ACC112 (cell line): ENCODE data around the gene CCDC188.

Experiments used
- H2AFZ ChIP-seq: fragments of 200-600 bp; sonication (generic); one replicate; pipeline ENCODE4 v1.6.0; 2017; ENCODE audit warnings: antibody characterized with exemption, low read length; ENCODE audit not compliant: unreplicated experiment
- H3K27ac ChIP-seq: fragments of 200-600 bp; sonication (generic); 2 replicates; pipeline ENCODE4 v1.5.1; 2014; ENCODE audit warnings: low read depth, mild to moderate bottlenecking, antibody characterized with exemption, low read length, moderate library complexity
- H3K27me3 ChIP-seq: fragments of 200-600 bp; sonication (generic); 2 replicates; pipeline ENCODE4 v1.6.1; 2014; ENCODE audit warnings: mild to moderate bottlenecking, antibody characterized with exemption, low read length, moderate library complexity, mixed read lengths; ENCODE audit not compliant: insufficient read depth
- H3K36me3 ChIP-seq: fragments of 200-600 bp; sonication (generic); 2 replicates; pipeline ENCODE4 v1.6.1; 2016; ENCODE audit warnings: mild to moderate bottlenecking, antibody characterized with exemption, low read length, moderate library complexity, mixed read lengths; ENCODE audit not compliant: insufficient read depth
- H3K4me1 ChIP-seq: fragments of 200-600 bp; sonication (generic); one replicate; pipeline ENCODE4 v1.6.1; 2016; ENCODE audit warnings: low read length, mixed read lengths; ENCODE audit not compliant: insufficient read depth, unreplicated experiment, control insufficient read depth
- H3K4me3 ChIP-seq: fragments of 200-600 bp; sonication (generic); 2 replicates; pipeline ENCODE4 v1.5.1; 2014; ENCODE audit warnings: mild to moderate bottlenecking, low read depth, low read length
- H3K79me2 ChIP-seq: fragments of 200-600 bp; sonication (generic); one replicate; pipeline ENCODE4 v1.6.0; 2016; ENCODE audit warnings: low read length; ENCODE audit not compliant: control insufficient read depth, unreplicated experiment, insufficient read depth

The CCDC188 gene

DNA sequence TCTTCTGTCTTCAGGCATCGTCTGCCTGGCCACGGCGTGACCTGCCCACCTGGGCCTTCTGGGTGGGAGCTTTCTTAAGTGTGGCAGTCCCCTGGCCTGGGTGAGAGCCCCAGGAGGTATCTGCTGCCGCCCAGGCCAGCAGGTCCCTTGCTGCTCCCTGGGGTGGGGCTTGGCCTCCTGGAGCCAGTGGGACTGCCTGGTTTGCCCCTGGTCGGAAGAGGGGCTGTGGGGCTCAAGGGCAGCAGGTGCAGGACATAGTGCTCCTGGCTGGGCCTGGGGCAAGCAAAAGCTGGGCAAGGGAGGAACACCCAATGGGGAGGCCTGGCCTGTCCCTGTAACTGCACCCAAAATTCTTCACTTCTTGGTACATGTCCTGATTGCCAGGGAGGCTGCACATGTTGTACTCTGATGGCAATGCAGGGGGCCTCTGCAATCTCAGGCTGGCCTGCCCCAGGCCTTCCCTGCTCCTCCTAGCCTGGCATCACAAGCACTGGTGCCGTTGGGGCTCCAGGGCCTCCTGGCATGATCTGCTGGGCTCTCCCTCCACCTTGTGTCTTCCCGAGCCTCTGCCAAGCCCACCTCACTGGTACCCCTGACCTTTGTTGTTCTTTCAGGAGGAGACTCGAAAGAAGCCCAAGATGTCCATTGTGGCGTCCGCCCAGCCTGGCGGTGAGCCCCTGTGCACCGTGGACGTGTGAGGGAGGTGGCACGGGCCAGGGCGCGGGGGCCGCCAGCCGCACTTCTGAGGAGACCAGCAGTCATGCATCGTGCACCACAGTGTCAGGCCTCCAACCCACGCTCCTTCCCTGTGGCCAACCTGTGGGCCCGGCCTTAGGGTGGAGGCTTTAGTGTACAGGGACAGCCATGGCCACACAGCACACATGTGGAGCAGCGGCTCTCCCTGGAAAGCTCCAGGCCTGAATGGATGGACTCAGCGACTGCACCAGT lies 41.2 kb downstream of the CCDC188 start:
- Histone ChIP-seq H3K79me2 (peaks cover under 1% of the 10 kb centered on the region), H3K36me3 (no peaks in the 10 kb centered on the region), H3K27me3 (no peaks in the 10 kb centered on the region), H3K4me1 (no peaks in the 10 kb centered on the region), H2AFZ (no peak overlapping the region), H3K4me3 (no peak overlapping the region), H3K27ac (no peak overlapping the region)

DNA sequence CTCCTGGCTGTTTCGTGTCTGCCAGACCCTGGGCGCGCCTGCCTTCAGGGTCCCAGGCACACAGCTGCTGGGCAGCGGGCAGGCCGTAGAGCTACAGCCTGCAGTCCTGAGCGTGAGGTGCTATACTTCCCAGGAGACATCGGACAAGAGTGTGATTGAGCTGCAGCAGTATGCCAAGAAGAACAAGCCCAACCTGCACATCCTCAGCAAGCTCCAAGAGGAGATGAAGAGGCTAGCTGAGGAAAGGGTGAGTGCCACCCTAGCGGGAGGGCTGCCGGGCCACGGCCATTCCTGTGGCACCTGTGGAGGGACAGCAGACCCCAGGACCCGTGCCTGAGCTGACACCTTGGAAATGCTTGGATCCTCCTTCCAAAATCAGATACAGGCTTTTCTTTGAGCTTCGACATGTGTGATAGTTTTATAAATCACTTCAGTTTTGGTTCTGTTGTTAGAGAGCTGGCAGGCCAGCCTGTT lies 42.1 kb downstream of the CCDC188 start:
- H3K4me3 ChIP-seq = no peak overlapping the region
- H3K27ac ChIP-seq = no peak overlapping the region
- H3K27me3 ChIP-seq = no peaks in the 10 kb centered on the region
- no peaks in the 10 kb centered on the region for H3K36me3 ChIP-seq
- no peaks in the 10 kb centered on the region for H3K4me1 ChIP-seq
- no peak overlapping the region for H2AFZ ChIP-seq
- H3K79me2 ChIP-seq = peaks cover 3% of the 10 kb centered on the region

DNA sequence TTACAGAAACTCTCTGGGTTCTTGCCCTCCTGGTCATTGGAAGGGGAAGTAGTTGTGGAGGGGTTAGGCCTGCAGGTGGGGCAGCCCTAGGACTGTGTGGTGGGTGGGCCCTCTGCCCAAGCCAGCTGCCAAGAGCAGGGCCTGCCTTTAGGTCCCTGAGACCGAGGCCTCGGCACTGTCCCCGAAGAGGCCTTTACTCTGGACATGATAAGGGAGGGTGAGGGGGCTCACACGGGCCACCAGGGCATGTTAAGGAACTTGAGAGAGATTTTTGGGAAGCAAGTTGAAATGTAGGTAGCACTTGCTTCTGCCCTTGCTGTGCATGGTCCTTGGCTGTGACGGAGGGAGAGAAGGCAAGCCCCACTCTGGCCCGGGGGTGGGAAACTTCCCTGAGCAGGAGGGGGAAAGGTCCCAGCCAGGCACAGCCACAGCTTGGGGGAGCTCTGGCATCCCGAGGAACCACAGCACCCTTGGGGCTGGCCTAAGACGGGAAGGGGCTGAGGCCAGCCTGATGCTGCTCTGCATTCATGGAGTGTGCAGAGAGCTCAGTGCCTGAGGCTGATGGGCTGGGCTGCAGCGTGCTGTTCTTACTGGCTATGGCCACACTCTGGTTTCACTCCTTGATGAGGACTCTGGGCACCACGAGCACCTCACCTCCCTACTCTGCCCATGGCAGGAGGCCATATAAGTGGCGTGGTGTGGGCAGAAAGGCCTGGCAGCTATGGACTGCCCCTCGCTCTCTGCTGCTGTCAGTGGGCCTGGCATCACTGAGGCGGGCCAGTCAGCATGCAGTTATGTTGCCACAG lies 42.7 kb downstream of the CCDC188 start:
- Histone ChIP-seq H3K4me3 (no peak overlapping the region), H3K79me2 (peaks cover 7% of the 10 kb centered on the region), H3K27me3 (no peaks in the 10 kb centered on the region), H3K27ac (no peak overlapping the region), H3K4me1 (no peaks in the 10 kb centered on the region), H3K36me3 (no peaks in the 10 kb centered on the region), H2AFZ (no peak overlapping the region)

DNA sequence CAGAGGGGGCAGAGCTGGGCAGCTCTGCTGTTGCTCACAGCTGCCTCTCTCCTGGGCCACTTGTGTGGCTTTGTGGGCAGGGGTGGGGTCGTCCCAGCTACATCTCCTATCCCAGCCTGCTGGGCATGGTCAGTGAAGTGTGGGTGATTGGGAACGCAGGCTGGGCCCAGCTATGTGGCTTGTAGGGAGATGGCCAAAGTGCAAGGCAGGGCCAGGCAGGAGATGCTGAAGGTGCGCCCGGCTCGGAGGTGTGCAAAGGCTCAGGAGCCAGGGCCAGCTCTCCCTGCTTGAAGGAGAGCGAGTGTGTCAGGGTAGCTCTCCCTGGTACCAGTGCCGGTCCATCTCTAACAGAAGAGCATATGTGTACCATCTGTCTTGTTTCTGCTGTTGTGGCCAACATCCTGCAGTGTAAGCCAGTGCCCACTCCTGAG lies 43.4 kb downstream of the CCDC188 start:
- H3K4me1 ChIP-seq = no peaks in the 10 kb centered on the region
- H3K79me2 ChIP-seq = peaks cover 7% of the 10 kb centered on the region
- H2AFZ ChIP-seq = no peak overlapping the region
- no peaks in the 10 kb centered on the region for H3K27me3 ChIP-seq
- H3K36me3 ChIP-seq = no peaks in the 10 kb centered on the region
- no peak overlapping the region for H3K27ac ChIP-seq
- no peak overlapping the region for H3K4me3 ChIP-seq

DNA sequence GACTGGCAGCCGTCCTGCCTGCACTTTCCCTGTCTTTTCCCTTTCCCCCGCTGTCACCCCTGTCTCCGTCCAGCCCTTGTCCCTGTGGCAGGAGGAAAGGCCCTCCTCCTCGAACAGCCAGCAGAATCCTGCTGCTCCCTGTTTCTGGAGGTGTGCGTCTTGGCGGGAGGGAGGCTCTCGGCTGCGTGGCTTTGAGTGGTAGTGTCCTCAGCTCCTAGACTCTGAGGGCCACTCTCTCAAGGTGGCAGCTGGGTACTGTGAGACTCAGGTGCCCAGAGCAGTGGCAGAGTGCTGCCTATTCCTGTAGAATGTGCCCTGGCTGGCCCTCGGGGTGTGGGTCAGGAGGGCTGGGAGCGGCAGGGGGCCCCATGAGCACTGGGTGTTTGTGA lies 44.0 kb downstream of the CCDC188 start:
- Histone ChIP-seq H3K79me2 (peaks cover 7% of the 10 kb centered on the region), H3K4me3 (no peak overlapping the region), H2AFZ (no peak overlapping the region), H3K36me3 (no peaks in the 10 kb centered on the region), H3K27me3 (no peaks in the 10 kb centered on the region), H3K4me1 (no peaks in the 10 kb centered on the region), H3K27ac (no peak overlapping the region)

DNA sequence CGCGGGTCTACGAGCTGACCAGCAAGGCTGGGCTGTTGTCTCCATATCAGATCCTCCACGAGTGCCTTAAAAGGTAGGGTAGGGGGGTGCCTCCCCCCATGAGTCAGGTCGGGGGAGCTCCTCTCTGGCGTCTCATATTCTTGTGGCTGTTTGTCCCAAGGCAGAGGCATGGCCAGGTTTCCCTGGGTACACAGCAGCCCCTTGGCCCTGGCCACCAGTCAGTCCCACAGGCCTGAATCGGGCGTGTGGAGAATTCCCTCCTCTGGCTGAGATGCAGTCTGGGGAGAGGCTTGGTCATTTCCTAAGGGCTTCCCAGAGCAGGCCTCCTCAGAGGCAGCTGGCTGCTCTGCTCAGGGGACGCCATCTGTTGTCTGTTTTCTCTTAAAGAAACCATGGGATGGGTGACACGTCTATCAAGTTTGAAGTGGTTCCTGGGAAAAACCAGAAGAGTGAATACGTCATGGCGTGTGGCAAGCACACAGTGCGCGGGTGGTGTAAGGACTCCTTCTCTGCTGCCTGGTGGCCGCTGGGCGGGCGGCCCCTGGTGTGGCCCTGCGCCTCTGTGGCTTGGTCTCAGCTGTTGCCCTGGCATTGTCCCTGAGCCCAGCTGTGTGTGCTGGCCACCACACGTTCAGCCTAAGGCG lies 44.5 kb downstream of the CCDC188 start:
- H3K79me2 ChIP-seq = peaks cover 7% of the 10 kb centered on the region
- H2AFZ ChIP-seq = no peak overlapping the region
- H3K27ac ChIP-seq = no peak overlapping the region
- no peaks in the 10 kb centered on the region for H3K4me1 ChIP-seq
- H3K27me3 ChIP-seq = no peaks in the 10 kb centered on the region
- no peaks in the 10 kb centered on the region for H3K36me3 ChIP-seq
- H3K4me3 ChIP-seq = no peak overlapping the region

DNA sequence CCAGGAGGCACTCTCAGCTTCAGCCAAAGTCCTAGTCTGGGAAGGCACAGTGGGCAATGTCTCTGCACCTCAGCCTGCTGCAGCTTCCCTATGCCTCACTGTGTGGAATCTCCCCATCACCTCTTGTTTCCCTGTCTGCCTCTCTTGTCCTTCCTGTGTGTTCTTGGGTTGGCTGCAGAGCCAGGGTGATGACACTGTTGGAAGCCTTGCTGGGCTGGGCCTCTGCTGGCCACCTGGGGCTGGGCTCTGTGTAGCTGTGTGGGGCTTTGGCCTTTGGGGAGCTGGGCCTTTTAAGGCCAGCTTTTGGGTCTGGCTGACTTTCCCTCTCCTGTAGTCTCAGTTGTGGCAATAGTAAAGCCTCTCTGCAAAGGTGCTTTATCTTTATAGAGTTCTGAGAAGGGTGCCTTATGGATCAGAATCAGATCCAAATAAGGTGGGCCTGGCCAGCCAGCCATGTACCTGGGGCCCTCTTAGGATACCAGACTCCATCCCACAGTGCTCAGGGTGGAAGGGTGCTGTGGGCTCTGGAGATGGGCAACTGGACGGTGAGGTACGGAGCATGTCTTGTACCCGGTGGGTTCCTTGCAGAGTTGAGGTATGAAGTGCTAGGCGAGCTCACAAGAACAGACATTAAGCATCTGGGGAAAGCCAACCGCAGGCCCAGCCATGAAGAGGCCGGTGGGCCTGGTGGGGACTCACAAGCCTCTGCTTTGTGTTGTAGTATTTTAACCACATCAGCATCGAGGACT lies 45.2 kb downstream of the CCDC188 start:
- Histone ChIP-seq H3K27ac (no peak overlapping the region), H3K36me3 (no peaks in the 10 kb centered on the region), H3K79me2 (peaks cover 7% of the 10 kb centered on the region)

DNA sequence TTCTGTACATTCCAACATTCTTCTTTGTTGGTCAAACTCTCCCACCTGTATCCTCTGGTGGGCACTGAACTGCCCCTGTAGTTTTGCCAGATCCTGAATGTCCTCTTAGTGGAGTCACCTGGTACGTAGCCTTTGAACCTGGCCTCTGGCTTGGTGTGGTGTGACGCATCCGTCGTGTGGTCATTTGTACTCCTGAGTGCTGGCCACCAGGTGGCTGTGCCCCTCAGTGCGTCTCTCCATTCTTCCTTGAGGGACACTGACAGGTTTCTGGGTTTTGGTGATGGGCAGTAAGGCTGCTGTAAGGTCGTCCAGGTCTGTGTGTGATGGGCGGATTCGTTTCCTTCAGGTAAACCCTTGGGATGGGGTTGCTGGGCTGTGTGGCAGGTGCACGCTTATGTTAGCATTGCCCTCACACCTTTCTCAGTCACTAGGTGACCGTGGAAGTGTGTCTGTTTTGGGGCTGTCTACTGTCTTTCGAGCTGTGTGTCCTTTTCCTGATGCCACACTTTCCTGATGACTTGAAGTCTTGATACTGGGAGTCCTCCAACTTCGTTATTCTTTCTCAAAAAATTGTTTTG lies 48.6 kb downstream of the CCDC188 start:
- peaks cover 4% of the 10 kb centered on the region; the same call in 1 of the 2 replicates for H3K36me3 ChIP-seq
- H3K79me2 ChIP-seq = peaks cover 7% of the 10 kb centered on the region
- H2AFZ ChIP-seq = no peak overlapping the region
- no peaks in the 10 kb centered on the region for H3K4me1 ChIP-seq
- no peak overlapping the region for H3K27ac ChIP-seq
- no peaks in the 10 kb centered on the region for H3K27me3 ChIP-seq
- no peak overlapping the region for H3K4me3 ChIP-seq

More for the DNA sequence above, 45.2 kb downstream of the CCDC188 start:
- no peak overlapping the region for H3K4me3 ChIP-seq
- H3K27me3 ChIP-seq = no peaks in the 10 kb centered on the region
- H3K4me1 ChIP-seq = no peaks in the 10 kb centered on the region
- no peak overlapping the region for H2AFZ ChIP-seq

DNA sequence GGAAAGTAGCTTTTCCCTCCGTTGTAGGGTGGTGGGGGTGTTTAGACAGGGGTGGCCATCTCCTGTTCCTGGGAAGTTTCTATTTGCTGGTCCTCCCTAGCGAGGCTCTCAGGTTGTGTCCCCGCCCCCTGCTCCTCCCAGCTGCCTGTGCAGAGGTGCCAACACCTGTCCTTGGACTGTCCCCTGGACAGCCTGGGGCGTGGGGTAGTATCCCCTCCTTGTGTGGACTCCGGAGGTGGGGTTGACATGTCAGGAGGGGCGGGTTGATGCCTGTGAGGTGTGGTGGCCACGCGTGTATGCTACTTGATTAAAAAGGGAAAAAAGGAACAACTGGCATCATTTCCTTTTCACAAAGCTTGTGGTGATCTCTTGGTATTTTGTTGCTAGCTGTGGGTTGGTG lies 49.2 kb downstream of the CCDC188 start:
- Histone ChIP-seq H3K4me3 (no peak overlapping the region), H3K4me1 (no peaks in the 10 kb centered on the region), H3K27me3 (no peaks in the 10 kb centered on the region), H3K36me3 (peaks cover 11% of the 10 kb centered on the region), H3K79me2 (peaks cover 10% of the 10 kb centered on the region), H3K27ac (no peak overlapping the region), H2AFZ (no peak overlapping the region)
